NCI-H187 treated with DMSO at 0.1 percent for 48 hours (cell line): ENCODE results near the gene RPL36A.

Source experiments
- DNase-seq: peaks from one replicate; lab custom pipeline; 2025; lab: John Stamatoyannopoulos, UW

RPL36A gene

GRCh38 chrX:101390664-101391525 lies at the start of gene RPL36A:
RPL36A (plus strand) TSS chrX:101391011; CDS start chrX:101391044, 33 bp downstream.
- DNase-seq = peak; percentile 71

GRCh38 chrX:101347859-101348451 lies 42.9 kb upstream of the RPL36A start:
- no peak for DNase-seq

GRCh38 chrX:101348452-101349192 lies 42.2 kb upstream of the RPL36A start, which contains the start of gene TIMM8A:
TIMM8A (minus strand) TSS chrX:101348742; CDS start chrX:101348664, 78 bp downstream.
- DNase-seq = peak; percentile 43

GRCh38 chrX:101349193-101349562 lies 41.6 kb upstream of the RPL36A start:
- DNase-seq = no peak

- no peak for DNase-seq
Measured at GRCh38 chrX:101357166-101357795, 33.5 kb upstream of the RPL36A start.

GRCh38 chrX:101359966-101360365 lies 30.8 kb upstream of the RPL36A start:
- no peak for DNase-seq

- no peak for DNase-seq
Measured at GRCh38 chrX:101360390-101360789, 30.4 kb upstream of the RPL36A start.

GRCh38 chrX:101362116-101362515 lies 28.7 kb upstream of the RPL36A start:
- DNase-seq = no peak

- no peak for DNase-seq
Measured at GRCh38 chrX:101362757-101363156, 28.1 kb upstream of the RPL36A start.

GRCh38 chrX:101365301-101365795 lies 25.5 kb upstream of the RPL36A start:
- DNase-seq = no peak

GRCh38 chrX:101368800-101369199 lies 22.0 kb upstream of the RPL36A start:
- DNase-seq = no peak

- no peak for DNase-seq
Measured at GRCh38 chrX:101369687-101370086, 21.1 kb upstream of the RPL36A start.

- no peak for DNase-seq
Measured at GRCh38 chrX:101370888-101371504, 19.8 kb upstream of the RPL36A start.

- no peak for DNase-seq
Measured at GRCh38 chrX:101377547-101377946, 13.3 kb upstream of the RPL36A start.

GRCh38 chrX:101383679-101384205 lies 7.1 kb upstream of the RPL36A start:
- no peak for DNase-seq

GRCh38 chrX:101385026-101385684 lies 5.7 kb upstream of the RPL36A start:
- no peak for DNase-seq

GRCh38 chrX:101385795-101386541 lies 4.8 kb upstream of the RPL36A start, which contains the start of gene BTK:
BTK (minus strand) TSS chrX:101386191; CDS start chrX:101375284, 10,907 bp downstream.
- no peak for DNase-seq

GRCh38 chrX:101386542-101386885 lies 4.3 kb upstream of the RPL36A start:
- DNase-seq = no peak

- DNase-seq = no peak
Measured at GRCh38 chrX:101388604-101389003, 2.2 kb upstream of the RPL36A start.

- no peak for DNase-seq
Measured at GRCh38 chrX:101391831-101392230, 1.0 kb downstream of the RPL36A start.
